NCI-H345 (cell line): ENCODE measurements around the gene CHAF1A.

Experiments
- DNase-seq: peaks from one replicate; lab custom pipeline; 2025; lab: John Stamatoyannopoulos, UW

Gene CHAF1A

GRCh38 chr19:4441994-4442818 is 39.8 kb downstream of the CHAF1A start:
- no peak for DNase-seq

DNA sequence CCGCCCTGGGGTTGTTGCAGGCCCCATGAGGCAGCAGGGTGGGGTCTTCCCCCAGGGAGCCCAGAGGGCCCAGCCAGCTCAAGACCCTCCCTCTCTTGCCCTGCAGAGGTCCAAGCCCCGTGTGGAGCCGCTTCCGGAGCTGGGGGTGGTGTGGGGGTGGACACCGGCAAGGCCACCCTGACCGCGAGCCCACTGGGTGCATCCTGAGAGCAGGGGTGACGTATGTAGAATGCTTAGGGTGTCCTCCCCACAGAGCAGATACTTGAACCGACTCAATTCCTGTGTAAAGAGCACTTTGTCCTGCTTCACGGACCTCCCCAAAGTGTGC is 40.3 kb downstream of the CHAF1A start:
- no peak for DNase-seq

DNA sequence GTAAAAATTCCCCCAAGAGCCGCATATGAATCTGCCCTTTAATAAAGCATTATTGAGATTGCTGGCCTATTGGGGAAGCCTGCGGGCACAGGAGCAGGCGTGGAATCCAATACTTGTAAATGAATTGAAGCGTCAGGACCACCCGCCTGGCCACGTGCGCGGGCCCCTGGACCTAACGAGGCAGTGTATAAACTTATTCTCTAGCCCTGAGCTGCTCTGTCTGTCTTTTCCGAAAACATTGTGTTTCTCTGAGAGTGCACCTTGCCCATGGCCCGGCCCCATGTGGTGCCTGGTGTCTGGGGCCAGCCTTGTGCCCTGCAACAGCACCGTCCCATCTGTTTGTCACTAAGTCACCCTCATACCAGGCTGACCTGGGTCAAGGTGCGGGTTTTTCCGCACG is 40.7 kb downstream of the CHAF1A start:
- no peak for DNase-seq

DNA sequence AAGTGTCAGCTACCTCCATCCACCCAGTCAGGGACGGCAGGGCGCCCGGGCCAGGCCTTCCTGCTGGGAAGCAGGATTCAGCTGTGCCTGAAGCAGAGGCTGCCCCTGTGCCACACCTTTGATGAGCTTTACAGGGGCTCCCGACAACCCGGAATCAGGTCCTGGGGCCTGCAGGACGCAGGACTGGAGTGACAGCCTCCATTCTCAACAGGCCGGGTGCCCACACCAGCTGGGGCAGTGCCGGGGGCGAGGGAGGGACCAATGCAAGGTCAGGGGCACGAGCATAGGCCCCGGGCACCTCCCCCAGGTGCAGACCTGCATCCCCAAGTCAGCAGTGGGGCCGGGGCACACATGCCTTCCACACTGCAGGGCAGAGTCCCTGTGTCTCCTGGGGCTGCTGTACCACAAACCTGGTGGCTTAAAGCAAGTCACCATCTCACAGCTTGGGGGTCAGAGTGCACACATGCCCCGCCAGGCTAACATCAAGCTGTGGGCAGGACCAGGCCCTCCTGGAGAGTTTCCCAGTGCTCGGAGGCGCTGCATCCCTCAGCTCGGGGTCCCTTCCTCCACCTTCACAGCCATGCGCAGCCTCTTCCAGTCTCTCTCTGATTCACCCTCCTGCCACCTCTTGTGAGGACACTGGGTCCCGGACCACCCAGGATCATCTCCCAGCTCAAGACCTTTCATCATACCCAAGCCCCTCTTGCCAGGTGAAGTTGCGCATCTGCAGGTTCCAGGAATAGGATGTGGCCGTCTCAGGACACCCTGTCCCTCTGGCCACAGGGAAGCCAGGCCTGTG is 41.7 kb downstream of the CHAF1A start:
- DNase-seq = no peak

- DNase-seq = no peak
These were observed 42.6 kb downstream of the CHAF1A start for GRCh38 chr19:4444765-4445741.

- DNase-seq = no peak
These were observed 43.7 kb downstream of the CHAF1A start for GRCh38 chr19:4445963-4446703.

DNA sequence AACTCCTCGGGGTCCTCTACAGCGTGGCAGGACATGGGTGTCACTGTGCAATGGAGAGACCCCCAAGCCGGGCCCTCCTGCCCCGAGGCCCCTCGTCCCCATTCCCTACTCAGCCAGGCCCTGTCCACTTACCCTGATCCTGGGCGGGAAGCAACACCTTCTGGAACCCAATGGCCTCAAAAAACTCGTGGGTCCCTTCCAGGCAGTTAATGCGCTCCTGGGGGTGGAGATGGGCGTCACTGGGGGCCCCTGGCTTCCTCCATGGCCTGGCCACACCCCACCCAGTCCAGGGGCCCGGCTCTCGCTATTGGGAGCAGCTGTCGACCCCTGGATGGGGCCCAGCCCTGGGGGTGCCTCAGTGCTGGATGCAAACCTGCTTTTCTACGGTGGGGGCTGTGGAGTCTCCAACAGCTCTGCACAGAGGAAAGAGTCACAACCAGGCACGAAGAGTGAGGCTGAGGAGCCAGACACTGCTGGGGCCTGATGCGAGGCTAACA is 44.3 kb downstream of the CHAF1A start:
- DNase-seq = no peak

GRCh38 chr19:4447327-4448146 is 45.1 kb downstream of the CHAF1A start:
- no peak for DNase-seq

DNA sequence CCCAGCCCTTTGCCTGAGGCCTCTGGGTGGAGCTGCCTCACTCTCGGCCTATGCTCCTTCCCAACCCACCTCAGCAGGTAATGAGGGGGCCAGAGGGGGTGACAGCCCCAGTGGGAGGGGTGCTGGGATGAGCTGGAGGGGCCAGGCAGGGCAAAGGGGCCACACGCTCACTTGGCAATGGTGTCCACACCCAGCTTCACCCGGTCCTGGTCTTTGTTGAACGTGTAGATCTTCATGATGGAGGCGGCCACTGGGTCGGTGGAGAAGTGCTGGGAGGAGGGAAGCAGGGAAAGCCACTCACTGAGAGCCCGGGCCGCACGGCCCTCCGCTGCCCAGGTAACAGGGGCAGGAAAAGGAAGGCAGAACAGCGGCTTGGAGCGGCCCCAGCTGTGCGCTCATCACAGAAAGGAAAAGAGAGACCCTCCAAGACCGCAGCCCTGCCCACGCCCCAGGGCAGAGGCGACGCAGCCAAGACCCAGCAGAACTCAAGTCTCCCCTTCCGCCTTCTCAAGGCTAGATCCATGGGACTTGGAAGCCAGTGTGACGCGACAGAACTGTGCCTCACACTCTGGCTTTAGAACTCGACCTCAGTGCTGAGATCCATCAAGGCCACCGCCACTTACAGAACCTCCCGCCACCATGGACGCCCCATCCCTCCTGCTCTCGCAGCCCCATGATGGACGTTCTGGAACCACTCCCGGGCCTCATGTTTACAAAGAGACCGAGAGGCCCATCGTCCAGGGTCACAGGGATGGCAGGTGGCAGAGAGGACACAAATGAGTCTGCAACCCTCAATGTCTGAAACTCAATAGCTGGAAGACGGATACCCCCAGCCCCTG is 45.9 kb downstream of the CHAF1A start:
- no peak for DNase-seq

DNA sequence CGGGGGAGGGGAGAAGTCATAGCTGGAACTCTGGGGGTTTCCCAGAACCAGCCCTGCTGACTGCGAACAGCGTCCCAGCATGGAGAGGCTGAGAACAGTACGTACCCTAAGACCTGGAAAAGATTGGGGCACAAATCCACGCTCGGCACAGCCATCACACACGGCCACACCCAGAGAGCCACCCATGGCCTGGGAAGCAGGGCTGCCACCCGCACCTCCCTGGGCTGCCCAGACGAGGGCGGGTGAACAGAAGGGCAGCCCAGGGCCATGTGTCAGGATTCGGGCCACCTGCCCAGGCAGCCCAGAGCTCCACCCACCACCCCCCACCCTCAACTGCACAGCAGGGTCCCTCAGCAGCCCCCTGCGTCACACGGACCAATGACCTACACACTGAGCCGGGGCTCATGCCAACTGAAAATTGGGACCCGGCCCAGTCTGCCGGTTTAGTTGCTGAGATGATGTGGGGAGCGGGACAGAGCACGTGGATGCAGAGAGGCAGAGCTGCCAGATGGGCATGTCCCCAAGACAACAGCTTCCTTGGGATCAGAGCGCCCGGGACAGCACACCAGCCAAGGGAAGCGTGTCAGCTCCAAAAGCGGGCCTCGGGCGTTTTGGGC is 46.7 kb downstream of the CHAF1A start:
- no peak for DNase-seq

GRCh38 chr19:4449639-4450028 is 47.2 kb downstream of the CHAF1A start:
- DNase-seq = no peak

DNA sequence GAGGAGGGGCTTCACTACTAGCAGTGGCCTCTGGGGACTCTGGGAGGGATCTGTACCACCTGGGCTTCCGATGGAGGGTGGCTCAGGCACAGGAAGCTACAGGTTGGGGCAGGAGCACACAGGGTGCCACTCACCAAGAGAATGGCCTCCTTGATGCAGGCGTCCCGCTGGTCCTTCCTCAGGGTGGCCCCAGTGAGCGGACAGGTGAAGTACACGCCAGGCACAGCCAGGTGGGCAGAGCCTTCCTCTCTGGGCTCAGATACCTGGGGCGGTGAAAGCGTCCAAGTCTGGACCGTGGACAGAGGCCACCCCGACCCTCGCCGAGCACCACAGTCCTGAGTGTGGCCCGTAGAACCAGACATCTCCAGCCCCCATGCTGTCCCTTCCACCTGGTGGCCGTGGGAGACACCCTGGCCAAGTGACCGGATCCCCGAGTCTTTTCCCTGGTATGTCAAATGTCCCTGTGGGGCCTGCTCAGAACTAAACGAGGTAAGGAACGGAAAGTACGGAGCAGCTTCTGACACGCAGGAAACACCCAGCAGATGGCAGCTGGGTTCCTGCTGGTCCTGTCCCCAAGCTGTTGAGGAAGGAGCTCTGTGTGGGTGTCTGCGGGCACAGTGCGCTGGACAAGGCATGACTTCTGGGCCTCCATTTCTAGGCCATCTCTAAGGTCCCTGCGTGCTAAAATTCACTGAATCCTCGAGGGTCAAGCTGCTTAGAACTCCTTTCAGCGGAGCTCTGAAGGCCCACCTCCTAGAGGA is 50.0 kb downstream of the CHAF1A start:
- DNase-seq = no peak

GRCh38 chr19:4453232-4454179 is 51.1 kb downstream of the CHAF1A start:
- DNase-seq = no peak

DNA sequence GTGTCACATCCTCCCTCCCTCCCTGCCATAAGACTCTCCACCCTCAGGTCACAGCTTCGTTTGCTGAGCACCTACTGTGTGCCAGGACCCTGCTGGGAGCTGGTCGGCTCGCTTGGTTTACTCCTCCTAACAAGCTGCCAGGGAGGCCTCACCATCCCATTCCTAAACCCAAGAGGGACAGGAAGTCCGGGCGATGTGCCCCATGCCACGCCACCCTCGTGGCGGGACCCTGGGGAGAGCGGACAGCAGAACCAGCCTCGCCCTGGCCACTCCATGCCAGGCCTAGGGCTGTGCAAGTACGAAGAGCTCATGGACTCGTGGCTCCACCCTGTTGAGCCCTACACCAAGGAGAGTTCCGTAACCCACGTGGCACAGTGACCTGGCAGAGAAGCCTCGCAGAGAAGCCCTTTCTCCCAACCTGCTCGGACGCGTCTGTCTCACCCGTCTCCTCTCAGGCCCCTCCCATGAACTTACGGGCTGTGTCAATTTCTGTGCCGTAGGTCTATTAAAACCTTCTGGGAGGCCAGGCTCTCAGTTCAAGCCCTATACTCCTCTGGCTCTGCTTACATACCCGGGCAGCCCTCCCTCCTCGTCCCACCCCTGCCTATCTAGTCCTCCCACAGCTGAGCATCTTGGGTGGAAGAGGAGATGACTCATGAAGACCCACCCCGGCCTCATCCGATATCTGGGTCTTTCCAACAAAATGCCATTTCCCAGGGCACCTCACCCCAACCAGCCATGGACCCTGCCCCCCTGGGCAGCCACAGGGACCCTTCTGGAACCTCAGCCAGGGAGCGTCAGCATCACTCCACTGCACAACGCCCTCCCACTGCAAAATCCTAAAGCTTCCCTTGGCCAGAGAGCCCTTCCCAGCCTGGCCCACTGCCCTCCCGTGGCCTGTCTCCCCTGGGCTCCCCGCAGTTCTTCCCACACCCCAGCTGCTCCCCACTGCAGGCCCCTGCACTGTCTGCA is 52.6 kb downstream of the CHAF1A start:
- no peak for DNase-seq

DNA sequence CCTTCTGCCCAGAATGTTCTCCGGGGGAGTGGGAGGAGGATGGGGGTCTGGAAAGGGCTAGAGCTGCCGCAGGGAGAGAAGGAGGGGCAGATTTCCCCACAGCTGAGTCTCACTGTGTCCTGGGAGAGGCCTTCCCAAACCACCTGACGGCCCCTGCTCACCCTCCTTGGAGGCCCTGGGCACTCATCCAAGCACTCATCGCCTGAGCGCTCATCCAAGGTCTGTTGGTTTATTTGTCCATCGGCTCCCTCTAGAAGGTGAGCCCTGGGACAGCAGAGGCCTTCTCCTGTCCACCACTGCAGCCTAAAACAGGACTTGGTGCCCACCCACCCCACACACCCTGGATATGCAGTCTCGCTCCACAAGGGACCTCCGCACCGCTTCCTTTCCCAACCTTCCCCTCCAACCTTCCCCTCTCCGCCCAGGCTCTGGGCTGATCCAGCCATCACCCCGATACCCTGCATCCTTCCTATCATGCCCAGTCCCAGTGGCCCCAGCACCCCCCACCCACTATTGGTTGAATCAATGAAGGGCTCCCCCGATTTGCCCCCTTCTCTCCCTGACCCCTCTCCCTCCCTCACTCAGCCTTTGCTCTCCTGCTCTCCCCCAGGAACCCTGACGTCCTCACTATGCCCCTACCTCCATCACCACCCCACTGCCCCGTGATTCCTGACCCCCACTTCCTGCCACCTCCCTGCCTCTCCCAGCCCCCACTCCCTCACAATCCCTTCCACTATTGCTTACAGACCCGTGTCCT is 53.5 kb downstream of the CHAF1A start:
- peak; percentile 40 for DNase-seq
